ENCODE measurements around the gene AGBL5. TPM values are rescaled to one million over a fixed set of nuclear protein-coding genes. Genes with fewer than 3 reads are reported as not detected.

Gene AGBL5
- total and polyA plus RNA-seq, 9 of the 15 experiments (the other 6 are each of a cell fraction or from before 2014, with no cell fraction given), result 3.3 to 52.7 (median 26.2) TPM

DNA sequence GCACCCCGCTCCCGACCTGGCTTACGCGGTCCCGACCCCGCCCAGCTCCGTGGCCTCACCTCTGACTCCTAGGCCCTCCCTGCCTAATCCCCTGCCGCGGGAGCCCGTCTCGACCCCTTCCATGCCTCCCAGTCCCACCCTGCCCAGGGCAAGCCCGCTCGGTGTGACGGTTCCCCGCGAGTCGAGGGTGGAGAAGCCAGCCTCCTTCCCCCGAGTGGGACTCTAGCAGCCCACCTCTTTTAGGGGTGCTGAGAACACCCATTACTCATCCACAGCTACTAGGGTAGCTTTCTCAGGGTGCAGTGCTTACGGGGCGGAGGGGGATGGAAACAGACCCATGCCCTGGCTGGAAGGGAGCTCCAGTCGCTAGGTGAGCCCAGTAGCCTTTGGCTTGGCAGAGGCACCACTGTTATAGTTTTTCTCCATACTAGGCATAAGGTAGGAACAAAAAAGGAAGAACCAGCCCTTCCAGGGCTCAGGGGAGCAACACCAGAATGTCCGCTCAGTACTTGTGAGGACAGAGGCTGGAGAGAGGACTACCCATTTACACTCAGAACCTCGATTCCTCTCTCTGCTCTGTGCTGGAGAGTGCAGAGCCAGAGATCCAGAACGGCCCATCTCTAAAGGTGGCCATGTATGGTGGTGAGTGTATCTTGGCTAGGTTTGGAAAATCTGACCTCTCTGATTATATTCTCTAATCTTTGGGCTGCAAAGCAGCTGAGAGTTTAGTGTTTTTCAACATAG lies 606 bp downstream of the AGBL5 start (continued):
- TF ChIP-seq, protein P1, sequence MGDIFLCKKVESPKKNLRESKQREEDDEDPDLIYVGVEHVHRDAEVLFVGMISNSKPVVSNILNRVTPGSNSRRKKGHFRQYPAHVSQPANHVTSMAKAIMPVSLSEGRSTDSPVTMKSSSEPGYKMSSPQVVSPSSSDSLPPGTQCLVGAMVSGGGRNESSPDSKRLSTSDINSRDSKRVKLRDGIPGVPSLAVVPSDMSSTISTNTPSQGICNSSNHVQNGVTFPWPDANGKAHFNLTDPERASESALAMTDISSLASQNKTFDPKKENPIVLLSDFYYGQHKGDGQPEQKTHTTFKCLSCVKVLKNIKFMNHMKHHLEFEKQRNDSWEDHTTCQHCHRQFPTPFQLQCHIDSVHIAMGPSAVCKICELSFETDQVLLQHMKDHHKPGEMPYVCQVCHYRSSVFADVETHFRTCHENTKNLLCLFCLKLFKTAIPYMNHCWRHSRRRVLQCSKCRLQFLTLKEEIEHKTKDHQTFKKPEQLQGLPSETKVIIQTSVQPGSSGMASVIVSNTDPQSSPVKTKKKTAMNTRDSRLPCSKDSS (IDR thresholded peaks at IDR 0.05; ENCODE audit: low read depth, partially characterized antibody), result no peak
- TF ChIP-seq XRCC3 (IDR thresholded peaks at IDR 0.05), result no peak
- TF ChIP-seq HNRNPUL1 (IDR thresholded peaks at IDR 0.05; ENCODE audit: low read length), result no peak
- no peak for TF ChIP-seq SMARCE1 (IDR thresholded peaks at IDR 0.05)
- no peak for TF ChIP-seq PYGO2 (tag; IDR thresholded peaks at IDR 0.05)
- TF ChIP-seq SOX6 (IDR thresholded peaks at IDR 0.05), result no peak
- TF ChIP-seq ETV6 (IDR thresholded peaks at IDR 0.05; ENCODE audit: borderline replicate concordance in 1 of 2, low read depth in 2 of 2, low read length in 1 of 2), result no peak
- TF ChIP-seq ETV6 (CRISPR knock-in tag; IDR thresholded peaks at IDR 0.05; ENCODE audit: borderline replicate concordance), result no peak
- TF ChIP-seq, protein P2, sequence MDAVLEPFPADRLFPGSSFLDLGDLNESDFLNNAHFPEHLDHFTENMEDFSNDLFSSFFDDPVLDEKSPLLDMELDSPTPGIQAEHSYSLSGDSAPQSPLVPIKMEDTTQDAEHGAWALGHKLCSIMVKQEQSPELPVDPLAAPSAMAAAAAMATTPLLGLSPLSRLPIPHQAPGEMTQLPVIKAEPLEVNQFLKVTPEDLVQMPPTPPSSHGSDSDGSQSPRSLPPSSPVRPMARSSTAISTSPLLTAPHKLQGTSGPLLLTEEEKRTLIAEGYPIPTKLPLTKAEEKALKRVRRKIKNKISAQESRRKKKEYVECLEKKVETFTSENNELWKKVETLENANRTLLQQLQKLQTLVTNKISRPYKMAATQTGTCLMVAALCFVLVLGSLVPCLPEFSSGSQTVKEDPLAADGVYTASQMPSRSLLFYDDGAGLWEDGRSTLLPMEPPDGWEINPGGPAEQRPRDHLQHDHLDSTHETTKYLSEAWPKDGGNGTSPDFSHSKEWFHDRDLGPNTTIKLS (IDR thresholded peaks at IDR 0.05; ENCODE audit: borderline replicate concordance, low read depth), result no peak
- no peak for TF ChIP-seq ZSCAN32 (CRISPR knock-in tag; IDR thresholded peaks at IDR 0.05)
- TF ChIP-seq, protein P3, sequence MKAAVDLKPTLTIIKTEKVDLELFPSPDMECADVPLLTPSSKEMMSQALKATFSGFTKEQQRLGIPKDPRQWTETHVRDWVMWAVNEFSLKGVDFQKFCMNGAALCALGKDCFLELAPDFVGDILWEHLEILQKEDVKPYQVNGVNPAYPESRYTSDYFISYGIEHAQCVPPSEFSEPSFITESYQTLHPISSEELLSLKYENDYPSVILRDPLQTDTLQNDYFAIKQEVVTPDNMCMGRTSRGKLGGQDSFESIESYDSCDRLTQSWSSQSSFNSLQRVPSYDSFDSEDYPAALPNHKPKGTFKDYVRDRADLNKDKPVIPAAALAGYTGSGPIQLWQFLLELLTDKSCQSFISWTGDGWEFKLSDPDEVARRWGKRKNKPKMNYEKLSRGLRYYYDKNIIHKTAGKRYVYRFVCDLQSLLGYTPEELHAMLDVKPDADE (conservative IDR thresholded peaks at IDR 0.05; ENCODE audit: control insufficient read depth, low read depth, low read length), result no peak
- TF ChIP-seq, protein P4, sequence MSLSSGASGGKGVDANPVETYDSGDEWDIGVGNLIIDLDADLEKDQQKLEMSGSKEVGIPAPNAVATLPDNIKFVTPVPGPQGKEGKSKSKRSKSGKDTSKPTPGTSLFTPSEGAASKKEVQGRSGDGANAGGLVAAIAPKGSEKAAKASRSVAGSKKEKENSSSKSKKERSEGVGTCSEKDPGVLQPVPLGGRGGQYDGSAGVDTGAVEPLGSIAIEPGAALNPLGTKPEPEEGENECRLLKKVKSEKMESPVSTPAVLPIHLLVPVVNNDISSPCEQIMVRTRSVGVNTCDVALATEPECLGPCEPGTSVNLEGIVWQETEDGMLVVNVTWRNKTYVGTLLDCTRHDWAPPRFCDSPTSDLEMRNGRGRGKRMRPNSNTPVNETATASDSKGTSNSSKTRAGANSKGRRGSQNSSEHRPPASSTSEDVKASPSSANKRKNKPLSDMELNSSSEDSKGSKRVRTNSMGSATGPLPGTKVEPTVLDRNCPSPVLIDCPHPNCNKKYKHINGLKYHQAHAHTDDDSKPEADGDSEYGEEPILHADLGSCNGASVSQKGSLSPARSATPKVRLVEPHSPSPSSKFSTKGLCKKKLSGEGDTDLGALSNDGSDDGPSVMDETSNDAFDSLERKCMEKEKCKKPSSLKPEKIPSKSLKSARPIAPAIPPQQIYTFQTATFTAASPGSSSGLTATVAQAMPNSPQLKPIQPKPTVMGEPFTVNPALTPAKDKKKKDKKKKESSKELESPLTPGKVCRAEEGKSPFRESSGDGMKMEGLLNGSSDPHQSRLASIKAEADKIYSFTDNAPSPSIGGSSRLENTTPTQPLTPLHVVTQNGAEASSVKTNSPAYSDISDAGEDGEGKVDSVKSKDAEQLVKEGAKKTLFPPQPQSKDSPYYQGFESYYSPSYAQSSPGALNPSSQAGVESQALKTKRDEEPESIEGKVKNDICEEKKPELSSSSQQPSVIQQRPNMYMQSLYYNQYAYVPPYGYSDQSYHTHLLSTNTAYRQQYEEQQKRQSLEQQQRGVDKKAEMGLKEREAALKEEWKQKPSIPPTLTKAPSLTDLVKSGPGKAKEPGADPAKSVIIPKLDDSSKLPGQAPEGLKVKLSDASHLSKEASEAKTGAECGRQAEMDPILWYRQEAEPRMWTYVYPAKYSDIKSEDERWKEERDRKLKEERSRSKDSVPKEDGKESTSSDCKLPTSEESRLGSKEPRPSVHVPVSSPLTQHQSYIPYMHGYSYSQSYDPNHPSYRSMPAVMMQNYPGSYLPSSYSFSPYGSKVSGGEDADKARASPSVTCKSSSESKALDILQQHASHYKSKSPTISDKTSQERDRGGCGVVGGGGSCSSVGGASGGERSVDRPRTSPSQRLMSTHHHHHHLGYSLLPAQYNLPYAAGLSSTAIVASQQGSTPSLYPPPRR (CRISPR knock-in tag; IDR thresholded peaks at IDR 0.05; ENCODE audit: borderline replicate concordance), result no peak
- no peak for TF ChIP-seq DACH1 (IDR thresholded peaks at IDR 0.05; ENCODE audit: partially characterized antibody)
- TF ChIP-seq, protein P5, sequence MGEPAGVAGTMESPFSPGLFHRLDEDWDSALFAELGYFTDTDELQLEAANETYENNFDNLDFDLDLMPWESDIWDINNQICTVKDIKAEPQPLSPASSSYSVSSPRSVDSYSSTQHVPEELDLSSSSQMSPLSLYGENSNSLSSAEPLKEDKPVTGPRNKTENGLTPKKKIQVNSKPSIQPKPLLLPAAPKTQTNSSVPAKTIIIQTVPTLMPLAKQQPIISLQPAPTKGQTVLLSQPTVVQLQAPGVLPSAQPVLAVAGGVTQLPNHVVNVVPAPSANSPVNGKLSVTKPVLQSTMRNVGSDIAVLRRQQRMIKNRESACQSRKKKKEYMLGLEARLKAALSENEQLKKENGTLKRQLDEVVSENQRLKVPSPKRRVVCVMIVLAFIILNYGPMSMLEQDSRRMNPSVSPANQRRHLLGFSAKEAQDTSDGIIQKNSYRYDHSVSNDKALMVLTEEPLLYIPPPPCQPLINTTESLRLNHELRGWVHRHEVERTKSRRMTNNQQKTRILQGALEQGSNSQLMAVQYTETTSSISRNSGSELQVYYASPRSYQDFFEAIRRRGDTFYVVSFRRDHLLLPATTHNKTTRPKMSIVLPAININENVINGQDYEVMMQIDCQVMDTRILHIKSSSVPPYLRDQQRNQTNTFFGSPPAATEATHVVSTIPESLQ (CRISPR knock-in tag; IDR thresholded peaks at IDR 0.05), result no peak
